Endothelial cell of umbilical vein (primary cell): ENCODE data around the gene TP53BP1. TPM values are rescaled to one million over a fixed set of nuclear protein-coding genes. Genes with fewer than 3 reads are reported as not detected.

Experiments used
- BruUV-seq: library from RNA; stranded (reverse); fragments of 400-500 nt; replicated peaks from 2 replicates; lab custom pipeline; 2021; lab: Mats Ljungman, UMichigan
- CTCF ChIA-PET: fragments of 300-600, 350-600 bp; sonication (Branson Sonifier 250); formaldehyde crosslinking; loops from one replicate; lab custom pipeline; 2021; ENCODE audit warnings: antibody characterized with exemption, inconsistent platforms; lab: Charles Lee
- POLR2A ChIA-PET: fragments of 300-600, 350-600 bp; sonication (Branson Sonifier 250); formaldehyde crosslinking; loops from one replicate; lab custom pipeline; 2021; ENCODE audit warnings: antibody characterized with exemption, inconsistent platforms; lab: Charles Lee
- DNase-seq: peaks from one replicate; pipeline ENCODE4 v3.0.0-alpha.2; 2011; ENCODE audit warnings: low read depth, low spot score
- FAIRE-seq: peaks from 2 replicates; lab custom pipeline; 2011; peaks lifted over from hg19 to GRCh38; lab: Jason Lieb, UNC
- H2AFZ ChIP-seq: 2 replicates; pipeline ENCODE4 v1.6.0; 2012; ENCODE audit warnings: low read depth, low read length, control low read depth, inconsistent platforms
- H3K27ac ChIP-seq: 2 replicates; pipeline ENCODE4 v1.5.1; 2011; ENCODE audit warnings: low read depth, mild to moderate bottlenecking, control low read depth, low read length, moderate library complexity; ENCODE audit not compliant: insufficient read depth
- H3K27me3 ChIP-seq, 2 experiments: 2 replicates each; pipeline versions ENCODE4 v1.6.0 to v1.6.1; 2011; ENCODE audit warnings: low read length in 2 of 2, mixed read lengths in 1 of 2; ENCODE audit not compliant: control insufficient read depth in 2 of 2, insufficient read depth in 2 of 2
- H3K36me3 ChIP-seq, 2 experiments: 2 replicates in 1 of 2; 3 replicates in 1 of 2; pipeline ENCODE4 v1.5.1; 2011; ENCODE audit warnings: low read length in 2 of 2, mild to moderate bottlenecking in 1 of 2, moderate library complexity in 1 of 2; ENCODE audit not compliant: control insufficient read depth in 2 of 2, insufficient read depth in 2 of 2; ENCODE audit errors: extremely low read depth in 1 of 2
- H3K4me1 ChIP-seq: 3 replicates; pipeline ENCODE4 v1.5.1; 2011; ENCODE audit warnings: mild to moderate bottlenecking, low read length; ENCODE audit not compliant: control insufficient read depth, insufficient read depth; ENCODE audit errors: extremely low read depth
- H3K4me2 ChIP-seq: 2 replicates; pipeline ENCODE4 v1.6.1; 2011; ENCODE audit warnings: low read length, control low read depth, mixed read lengths; ENCODE audit not compliant: insufficient read depth
- H3K4me3 ChIP-seq, 3 experiments: fragments of 200-600 bp in 1 of 3; sonication (generic), shearing (Covaris generic) in 1 of 3; replicated peaks in 1 of 3; 2 replicates each; pipeline ENCODE4 v1.5.1; 2011 to 2016; ENCODE audit warnings: control low read depth in 3 of 3, low read length in 3 of 3, mild to moderate bottlenecking in 2 of 3, inconsistent platforms in 1 of 3, low read depth in 1 of 3, moderate library complexity in 1 of 3; ENCODE audit not compliant: insufficient read depth in 1 of 3
- H3K79me2 ChIP-seq: 2 replicates; pipeline ENCODE4 v1.6.0; 2012; ENCODE audit warnings: low read length, inconsistent platforms; ENCODE audit not compliant: control insufficient read depth, insufficient read depth
- H3K9ac ChIP-seq: replicated peaks from 2 replicates; pipeline ENCODE3; 2011; ENCODE audit warnings: low read length, control low read depth; ENCODE audit not compliant: insufficient read depth; ENCODE audit errors: extremely low read depth
- H3K9me1 ChIP-seq: replicated peaks from 3 replicates; pipeline ENCODE4 v1.6.0; 2011; ENCODE audit warnings: mild to moderate bottlenecking, low read length; ENCODE audit not compliant: control insufficient read depth, insufficient read depth; ENCODE audit errors: extremely low read depth
- H3K9me3 ChIP-seq: replicated peaks from 2 replicates; pipeline ENCODE4 v1.5.1; 2012; ENCODE audit warnings: low read length, inconsistent platforms; ENCODE audit not compliant: control insufficient read depth, insufficient read depth
- H4K20me1 ChIP-seq: replicated peaks from 2 replicates; pipeline ENCODE3; 2011; ENCODE audit warnings: mild to moderate bottlenecking, low read length; ENCODE audit not compliant: control insufficient read depth, insufficient read depth; ENCODE audit errors: extremely low read depth
- EZH2 ChIP-seq: IDR thresholded peaks from 2 replicates; pipeline ENCODE4 v1.6.1; 2012; ENCODE audit warnings: borderline replicate concordance, low read depth, mild to moderate bottlenecking, moderate library complexity, low read length, inconsistent platforms; ENCODE audit not compliant: severe bottlenecking
- FOS ChIP-seq: IDR thresholded peaks from 2 replicates; pipeline ENCODE4 v1.6.1; 2011; ENCODE audit warnings: mild to moderate bottlenecking, low read length, moderate library complexity, borderline replicate concordance; ENCODE audit not compliant: insufficient read depth
- GATA2 ChIP-seq: IDR thresholded peaks from 2 replicates; pipeline ENCODE4 v1.7.0; 2011; ENCODE audit warnings: low read depth, mild to moderate bottlenecking, moderate library complexity, mixed read lengths, low read length; ENCODE audit not compliant: insufficient read length, insufficient read depth
- JUN ChIP-seq: IDR thresholded peaks from 2 replicates; pipeline ENCODE4 v1.6.1; 2011; ENCODE audit warnings: borderline replicate concordance, low read depth; ENCODE audit not compliant: insufficient read length, insufficient read depth
- MAX ChIP-seq: IDR thresholded peaks from 2 replicates; pipeline ENCODE4 v1.6.1; 2011; ENCODE audit not compliant: insufficient read depth, insufficient read length
- MYC ChIP-seq: IDR thresholded peaks from one replicate; pipeline ENCODE4 v1.6.1; 2011; ENCODE audit warnings: mild to moderate bottlenecking, low read depth, low read length
- POLR2A ChIP-seq: IDR thresholded peaks from 2 replicates; pipeline ENCODE4 v1.6.1; 2012; ENCODE audit warnings: low read depth, mild to moderate bottlenecking, control low read depth, low read length
- POLR2AphosphoS5 ChIP-seq: IDR thresholded peaks from 2 replicates; pipeline ENCODE4 v1.6.1; 2012; ENCODE audit warnings: low read depth, mild to moderate bottlenecking, control low read depth, low read length, moderate library complexity; ENCODE audit not compliant: insufficient read depth
- dilution Hi-C: fragments of 300-500 bp; cut with MboI; formaldehyde crosslinking; loops from one replicate; pipeline ENCODE4 v1.15.0; 2019; ENCODE audit warnings: low sequenced_read_pairs; ENCODE audit not compliant: extremely low pct_ligation_motif_present
- intact Hi-C: fragments of 100-400 bp; cut with micrococcal nuclease; formaldehyde crosslinking; loops from one replicate; pipeline ENCODE4 v1.10.0; 2022
- polyA plus RNA-seq, 4 experiments: library from polyadenylated mRNA; depleted of rRNA in 3 of 4; stranded (reverse) in 3 of 4; unstranded in 1 of 4; fragments of >200 nt; gene quantifications; 2 replicates each; pipeline versions ENCODE4 v1.2.1 to v1.2.3, GENCODE V29; 2011 to 2012; ENCODE audit warnings: missing spikeins in 1 of 4
- total RNA-seq: library from RNA; stranded (reverse); gene quantifications from 2 replicates; pipeline ENCODE4 v1.2.3, GENCODE V29; 2021
- TF ChIP-seq, protein P1 (sequence below), 2 donors: IDR thresholded peaks; 1 replicate in 1 of 2; 2 replicates in 1 of 2; pipeline ENCODE4 v1.5.1; 2011; ENCODE audit warnings: low read length in 2 of 2, mild to moderate bottlenecking in 2 of 2, moderate library complexity in 2 of 2, control low read depth in 1 of 2, inconsistent platforms in 1 of 2, low read depth in 1 of 2; ENCODE audit not compliant: insufficient read depth in 1 of 2; ENCODE audit errors: extremely low read depth in 1 of 2

TP53BP1 gene
- total and polyA plus RNA-seq, 2 donors (not counting 3 experiments of a cell fraction or from before 2014, with no cell fraction given) = 28.1 to 59.5 TPM

DNA sequence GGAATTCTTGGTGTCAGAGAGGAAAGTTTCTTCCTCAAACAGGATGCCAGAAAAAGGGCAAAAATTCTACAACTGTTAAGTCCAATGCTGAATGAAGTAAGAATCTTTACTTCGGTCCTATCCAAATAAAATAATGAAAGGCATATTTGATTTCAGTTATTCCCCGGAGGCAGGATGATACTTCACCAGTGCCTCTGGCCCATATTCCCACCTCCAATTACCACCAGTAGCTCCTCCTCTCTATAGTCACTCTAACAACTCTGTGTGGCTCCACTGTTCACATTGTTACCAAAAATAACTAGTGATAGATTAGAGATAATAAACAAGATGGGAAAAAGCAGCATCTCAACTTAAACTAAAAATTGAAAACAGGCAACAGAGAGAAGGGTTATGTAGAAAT is 45.1 kb upstream of the TP53BP1 start:
- Histone ChIP-seq H4K20me1 (no peaks in the 10 kb centered on the region), H3K27ac (no peak overlapping the region), H3K9me1 (no peaks in the 10 kb centered on the region), H3K4me2 (no peak overlapping the region), H3K4me1 (no peaks in the 10 kb centered on the region), H3K27me3 (no peaks in the 10 kb centered on the region), H3K4me3 (no peak overlapping the region), H3K36me3 (peaks cover 0 to 2% of the 10 kb centered on the region in 2 experiments), H3K9ac (no peak overlapping the region), H2AFZ (no peak overlapping the region), H3K79me2 (no peaks in the 10 kb centered on the region), H3K9me3 (no peaks in the 10 kb centered on the region)
- no peak for TF ChIP-seq MYC
- no peak for TF ChIP-seq GATA2
- TF ChIP-seq, protein P1, sequence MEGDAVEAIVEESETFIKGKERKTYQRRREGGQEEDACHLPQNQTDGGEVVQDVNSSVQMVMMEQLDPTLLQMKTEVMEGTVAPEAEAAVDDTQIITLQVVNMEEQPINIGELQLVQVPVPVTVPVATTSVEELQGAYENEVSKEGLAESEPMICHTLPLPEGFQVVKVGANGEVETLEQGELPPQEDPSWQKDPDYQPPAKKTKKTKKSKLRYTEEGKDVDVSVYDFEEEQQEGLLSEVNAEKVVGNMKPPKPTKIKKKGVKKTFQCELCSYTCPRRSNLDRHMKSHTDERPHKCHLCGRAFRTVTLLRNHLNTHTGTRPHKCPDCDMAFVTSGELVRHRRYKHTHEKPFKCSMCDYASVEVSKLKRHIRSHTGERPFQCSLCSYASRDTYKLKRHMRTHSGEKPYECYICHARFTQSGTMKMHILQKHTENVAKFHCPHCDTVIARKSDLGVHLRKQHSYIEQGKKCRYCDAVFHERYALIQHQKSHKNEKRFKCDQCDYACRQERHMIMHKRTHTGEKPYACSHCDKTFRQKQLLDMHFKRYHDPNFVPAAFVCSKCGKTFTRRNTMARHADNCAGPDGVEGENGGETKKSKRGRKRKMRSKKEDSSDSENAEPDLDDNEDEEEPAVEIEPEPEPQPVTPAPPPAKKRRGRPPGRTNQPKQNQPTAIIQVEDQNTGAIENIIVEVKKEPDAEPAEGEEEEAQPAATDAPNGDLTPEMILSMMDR (IDR thresholded peaks at IDR 0.05; ENCODE audit: extremely low read depth in 1 of 2, insufficient read depth in 1 of 2, low read depth in 1 of 2, low read length in 2 of 2) = no peak
- no peak for TF ChIP-seq POLR2A
- TF ChIP-seq POLR2AphosphoS5 = no peak
- TF ChIP-seq EZH2 = no peak
- TF ChIP-seq MAX = no peak
- no peak for TF ChIP-seq JUN
- no peak for TF ChIP-seq FOS
- CTCF ChIA-PET = interaction anchor here (1.1 kb wide), 1 partner anchor 22 kb away, joined by 3 read pairs; no protein-coding TSS in a partner anchor
- no peak for FAIRE-seq
- POLR2A ChIA-PET = no interaction called here
- dilution Hi-C loops (no loop called here), intact Hi-C loops (no loop called here)
- BruUV-seq = no TSS peak
- no peak for DNase-seq
